HepG2 (cell line): ENCODE results near the gene ENTREP3. TPM values are rescaled to one million over a fixed set of nuclear protein-coding genes. Genes with fewer than 3 reads are reported as not detected.
A peak's percentile ranks its signal among the peaks of the same experiment; 100 is the strongest.

Experiments
- AGO1 ChIP-seq: fragments of 200-400 bp; formaldehyde crosslinking; IDR thresholded peaks from 2 replicates; pipeline ENCODE4 v1.6.1; 2017; ENCODE audit warnings: mild to moderate bottlenecking, low read depth, low read length, moderate library complexity; ENCODE audit not compliant: poor library complexity, severe bottlenecking
- FIP1L1 ChIP-seq: fragments of 200-400 bp; formaldehyde crosslinking; IDR thresholded peaks from 2 replicates; pipeline ENCODE4 v1.6.1; 2018; ENCODE audit warnings: low read depth, mild to moderate bottlenecking, low read length, moderate library complexity, borderline replicate concordance; ENCODE audit not compliant: insufficient read depth
- GABPA ChIP-seq, 2 experiments: IDR thresholded peaks; 2 replicates each; pipeline ENCODE4 v1.6.1; 2011 to 2016; ENCODE audit warnings: low read depth in 2 of 2, low read length in 1 of 2, missing biosample characterization in 1 of 2, missing genetic modification characterization in 1 of 2
- GPN1 ChIP-seq: sonication (generic); formaldehyde crosslinking; IDR thresholded peaks from 2 replicates; pipeline ENCODE4 v1.5.1; 2020; ENCODE audit warnings: missing genetic modification reagents, borderline replicate concordance
- ISL2 ChIP-seq: sonication (generic); formaldehyde crosslinking; IDR thresholded peaks from 2 replicates; pipeline ENCODE4 v1.5.0; 2020; ENCODE audit warnings: missing genetic modification reagents
- NR2F6 ChIP-seq, 2 experiments: IDR thresholded peaks; 2 replicates each; pipeline ENCODE4 v1.6.1; 2016; ENCODE audit warnings: antibody characterized with exemption in 1 of 2, mild to moderate bottlenecking in 1 of 2
- PLRG1 ChIP-seq: fragments of 450-650 bp; conservative IDR thresholded peaks from 2 replicates; pipeline ENCODE4 v1.6.1; 2016
- POLR2A ChIP-seq, 2 experiments: IDR thresholded peaks; 2 replicates each; pipeline ENCODE4 v1.6.1; 2011; ENCODE audit warnings: low read depth in 2 of 2, low read length in 2 of 2, mild to moderate bottlenecking in 1 of 2, moderate library complexity in 1 of 2; ENCODE audit not compliant: insufficient read depth in 1 of 2
- POLR2AphosphoS5 ChIP-seq: IDR thresholded peaks from 2 replicates; pipeline ENCODE4 v1.6.1; 2012; ENCODE audit warnings: low read depth, low read length
- TAF15 ChIP-seq: fragments of 200-400 bp; formaldehyde crosslinking; IDR thresholded peaks from one replicate; pipeline ENCODE4 v1.6.1; 2018; ENCODE audit warnings: mild to moderate bottlenecking, low read depth, low read length; ENCODE audit not compliant: poor library complexity, severe bottlenecking
- ZBTB38 ChIP-seq: sonication (generic); formaldehyde crosslinking; IDR thresholded peaks from 2 replicates; pipeline ENCODE4 v1.5.1; 2020; ENCODE audit warnings: mild to moderate bottlenecking, missing genetic modification reagents
- ZNF230 ChIP-seq: sonication (generic); formaldehyde crosslinking; IDR thresholded peaks from 2 replicates; pipeline ENCODE4 v1.4.0; 2020; ENCODE audit warnings: mild to moderate bottlenecking, missing genetic modification reagents
- ZNF547 ChIP-seq: sonication (generic); formaldehyde crosslinking; IDR thresholded peaks from 2 replicates; pipeline ENCODE4 v1.5.1; 2020; ENCODE audit warnings: mild to moderate bottlenecking, missing genetic modification reagents
- ZNF788 ChIP-seq: sonication (generic); formaldehyde crosslinking; IDR thresholded peaks from 2 replicates; pipeline ENCODE4 v1.5.0; 2020; ENCODE audit warnings: mild to moderate bottlenecking, missing genetic modification reagents, borderline replicate concordance
- polyA plus RNA-seq, 8 experiments: library from polyadenylated mRNA; depleted of rRNA in 3 of 8; stranded (reverse) in 7 of 8; unstranded in 1 of 8; fragments of >200 nt; fragmentation: Illumina TruSeq in 4 of 8; extraction: Trizol in 4 of 8; gene quantifications; 2 replicates each; pipeline versions ENCODE4 v1.2.1 to v1.2.3, GENCODE V29; 2011 to 2016; ENCODE audit warnings: low read depth in 4 of 8, missing spikeins in 1 of 8, mixed read lengths in 1 of 8; ENCODE audit not compliant: insufficient read depth in 1 of 8
- total RNA-seq, 5 experiments: library from RNA; depleted of rRNA; stranded (reverse); fragments of >200 nt; fragmentation: Illumina TruSeq; extraction: Trizol; gene quantifications; 2 replicates each; pipeline ENCODE4 v1.2.3, GENCODE V29; 2016; ENCODE audit warnings: low read depth in 1 of 5
- TF ChIP-seq, protein P1 (sequence below): sonication (generic); formaldehyde crosslinking; IDR thresholded peaks from 2 replicates; pipeline ENCODE4 v1.5.0; 2020; ENCODE audit warnings: mild to moderate bottlenecking, missing genetic modification reagents, borderline replicate concordance
- TF ChIP-seq, protein P2 (sequence below): sonication (generic); formaldehyde crosslinking; IDR thresholded peaks from 2 replicates; pipeline ENCODE4 v1.4.0; 2020; ENCODE audit warnings: missing genetic modification reagents

The ENTREP3 gene
- total and polyA plus RNA-seq, 2 of the 13 experiments (the other 11 are each of a cell fraction or from before 2014, with no cell fraction given) = 4.1 to 9.9 TPM

- TF ChIP-seq, protein P1, sequence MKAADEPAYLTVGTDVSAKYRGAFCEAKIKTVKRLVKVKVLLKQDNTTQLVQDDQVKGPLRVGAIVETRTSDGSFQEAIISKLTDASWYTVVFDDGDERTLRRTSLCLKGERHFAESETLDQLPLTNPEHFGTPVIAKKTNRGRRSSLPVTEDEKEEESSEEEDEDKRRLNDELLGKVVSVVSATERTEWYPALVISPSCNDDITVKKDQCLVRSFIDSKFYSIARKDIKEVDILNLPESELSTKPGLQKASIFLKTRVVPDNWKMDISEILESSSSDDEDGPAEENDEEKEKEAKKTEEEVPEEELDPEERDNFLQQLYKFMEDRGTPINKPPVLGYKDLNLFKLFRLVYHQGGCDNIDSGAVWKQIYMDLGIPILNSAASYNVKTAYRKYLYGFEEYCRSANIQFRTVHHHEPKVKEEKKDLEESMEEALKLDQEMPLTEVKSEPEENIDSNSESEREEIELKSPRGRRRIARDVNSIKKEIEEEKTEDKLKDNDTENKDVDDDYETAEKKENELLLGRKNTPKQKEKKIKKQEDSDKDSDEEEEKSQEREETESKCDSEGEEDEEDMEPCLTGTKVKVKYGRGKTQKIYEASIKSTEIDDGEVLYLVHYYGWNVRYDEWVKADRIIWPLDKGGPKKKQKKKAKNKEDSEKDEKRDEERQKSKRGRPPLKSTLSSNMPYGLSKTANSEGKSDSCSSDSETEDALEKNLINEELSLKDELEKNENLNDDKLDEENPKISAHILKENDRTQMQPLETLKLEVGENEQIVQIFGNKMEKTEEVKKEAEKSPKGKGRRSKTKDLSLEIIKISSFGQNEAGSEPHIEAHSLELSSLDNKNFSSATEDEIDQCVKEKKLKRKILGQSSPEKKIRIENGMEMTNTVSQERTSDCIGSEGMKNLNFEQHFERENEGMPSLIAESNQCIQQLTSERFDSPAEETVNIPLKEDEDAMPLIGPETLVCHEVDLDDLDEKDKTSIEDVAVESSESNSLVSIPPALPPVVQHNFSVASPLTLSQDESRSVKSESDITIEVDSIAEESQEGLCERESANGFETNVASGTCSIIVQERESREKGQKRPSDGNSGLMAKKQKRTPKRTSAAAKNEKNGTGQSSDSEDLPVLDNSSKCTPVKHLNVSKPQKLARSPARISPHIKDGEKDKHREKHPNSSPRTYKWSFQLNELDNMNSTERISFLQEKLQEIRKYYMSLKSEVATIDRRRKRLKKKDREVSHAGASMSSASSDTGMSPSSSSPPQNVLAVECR (CRISPR knock-in tag) = peak; percentile 83; the same call in 1 of the 2 replicates
- TF ChIP-seq FIP1L1 (no peak), ZBTB38 (CRISPR knock-in tag) (peak; percentile 69), ISL2 (CRISPR knock-in tag) (peak; percentile 57; the same call in 1 of the 2 replicates), NR2F6 (IDR thresholded peaks at IDR 0.05) (no peak), NR2F6 (CRISPR knock-in tag; IDR thresholded peaks at IDR 0.05) (peak; percentile 14; the same call in 1 of the 2 replicates), ZNF788 (CRISPR knock-in tag) (peak; percentile 34; the same call in 1 of the 2 replicates), GABPA (IDR thresholded peaks at IDR 0.05; ENCODE audit: low read depth, low read length) (no peak), GABPA (CRISPR knock-in tag; IDR thresholded peaks at IDR 0.05; ENCODE audit: low read depth) (peak; percentile 75), ZNF230 (CRISPR knock-in tag) (peak; percentile 34; the same call in 1 of the 2 replicates), POLR2A (IDR thresholded peaks at IDR 0.05; ENCODE audit: insufficient read depth in 1 of 2, low read depth in 2 of 2, low read length in 2 of 2) (peak in 1 of 2 experiments; percentile 83; a peak in 2 of 4 replicates), POLR2AphosphoS5 (peak; percentile 81), AGO1 (peak; percentile 34), GPN1 (CRISPR knock-in tag) (no peak), ZNF547 (no peak), PLRG1 (no peak), TAF15 (peak; percentile 24)
- TF ChIP-seq, protein P2, sequence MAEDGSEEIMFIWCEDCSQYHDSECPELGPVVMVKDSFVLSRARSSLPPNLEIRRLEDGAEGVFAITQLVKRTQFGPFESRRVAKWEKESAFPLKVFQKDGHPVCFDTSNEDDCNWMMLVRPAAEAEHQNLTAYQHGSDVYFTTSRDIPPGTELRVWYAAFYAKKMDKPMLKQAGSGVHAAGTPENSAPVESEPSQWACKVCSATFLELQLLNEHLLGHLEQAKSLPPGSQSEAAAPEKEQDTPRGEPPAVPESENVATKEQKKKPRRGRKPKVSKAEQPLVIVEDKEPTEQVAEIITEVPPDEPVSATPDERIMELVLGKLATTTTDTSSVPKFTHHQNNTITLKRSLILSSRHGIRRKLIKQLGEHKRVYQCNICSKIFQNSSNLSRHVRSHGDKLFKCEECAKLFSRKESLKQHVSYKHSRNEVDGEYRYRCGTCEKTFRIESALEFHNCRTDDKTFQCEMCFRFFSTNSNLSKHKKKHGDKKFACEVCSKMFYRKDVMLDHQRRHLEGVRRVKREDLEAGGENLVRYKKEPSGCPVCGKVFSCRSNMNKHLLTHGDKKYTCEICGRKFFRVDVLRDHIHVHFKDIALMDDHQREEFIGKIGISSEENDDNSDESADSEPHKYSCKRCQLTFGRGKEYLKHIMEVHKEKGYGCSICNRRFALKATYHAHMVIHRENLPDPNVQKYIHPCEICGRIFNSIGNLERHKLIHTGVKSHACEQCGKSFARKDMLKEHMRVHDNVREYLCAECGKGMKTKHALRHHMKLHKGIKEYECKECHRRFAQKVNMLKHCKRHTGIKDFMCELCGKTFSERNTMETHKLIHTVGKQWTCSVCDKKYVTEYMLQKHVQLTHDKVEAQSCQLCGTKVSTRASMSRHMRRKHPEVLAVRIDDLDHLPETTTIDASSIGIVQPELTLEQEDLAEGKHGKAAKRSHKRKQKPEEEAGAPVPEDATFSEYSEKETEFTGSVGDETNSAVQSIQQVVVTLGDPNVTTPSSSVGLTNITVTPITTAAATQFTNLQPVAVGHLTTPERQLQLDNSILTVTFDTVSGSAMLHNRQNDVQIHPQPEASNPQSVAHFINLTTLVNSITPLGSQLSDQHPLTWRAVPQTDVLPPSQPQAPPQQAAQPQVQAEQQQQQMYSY (CRISPR knock-in tag) = peak; percentile 61; the same call in 1 of the 2 replicates
These were observed at the start of gene ENTREP3 (continued) for GRCh38 chr1:155255243-155256007.
